Astrocyte of the spinal cord (primary cell): ENCODE measurements around the gene ADTRP.
A peak's percentile ranks its signal among the peaks of the same experiment; 100 is the strongest.

Source experiments
- DNase-seq: peaks from one replicate; pipeline ENCODE4 v3.0.0; 2011; ENCODE audit warnings: low read depth, low spot score
- H3K4me3 ChIP-seq: 2 replicates; pipeline ENCODE4 v1.5.1; 2011; ENCODE audit warnings: low read depth, mild to moderate bottlenecking, low read length, moderate library complexity
- in situ Hi-C: cut with HindIII; loops from 2 replicates; pipeline ENCODE4 v1.10.0; 2017; ENCODE audit warnings: low sequenced_read_pairs
- TF ChIP-seq, protein P1 (sequence below): IDR thresholded peaks from 2 replicates; pipeline ENCODE4 v1.5.1; 2012; ENCODE audit warnings: low read depth, mild to moderate bottlenecking, low read length, inconsistent platforms

Gene ADTRP

DNA sequence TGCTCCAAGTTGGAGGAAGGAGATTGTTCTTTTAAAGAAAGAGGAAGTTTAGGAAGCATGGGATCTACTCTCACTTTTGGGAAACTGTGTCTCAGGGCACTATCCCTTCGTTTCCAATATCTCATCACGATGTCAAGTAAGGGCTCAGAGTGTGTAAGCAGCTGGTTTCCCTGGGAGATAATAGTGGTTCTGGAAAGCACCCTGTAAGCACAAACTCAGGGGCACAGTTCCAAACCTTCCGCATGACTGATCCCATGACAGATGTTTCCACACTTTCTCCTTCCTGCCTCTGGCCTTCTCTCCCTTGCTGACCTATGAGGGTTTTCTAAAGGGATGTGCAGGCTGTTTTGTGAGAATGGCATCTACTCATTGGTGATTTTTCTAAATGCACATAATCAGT is 33.9 kb downstream of the ADTRP start:
- H3K4me3 ChIP-seq = no peak overlapping the region
- in situ Hi-C loops = no loop called here
- TF ChIP-seq, protein P1, sequence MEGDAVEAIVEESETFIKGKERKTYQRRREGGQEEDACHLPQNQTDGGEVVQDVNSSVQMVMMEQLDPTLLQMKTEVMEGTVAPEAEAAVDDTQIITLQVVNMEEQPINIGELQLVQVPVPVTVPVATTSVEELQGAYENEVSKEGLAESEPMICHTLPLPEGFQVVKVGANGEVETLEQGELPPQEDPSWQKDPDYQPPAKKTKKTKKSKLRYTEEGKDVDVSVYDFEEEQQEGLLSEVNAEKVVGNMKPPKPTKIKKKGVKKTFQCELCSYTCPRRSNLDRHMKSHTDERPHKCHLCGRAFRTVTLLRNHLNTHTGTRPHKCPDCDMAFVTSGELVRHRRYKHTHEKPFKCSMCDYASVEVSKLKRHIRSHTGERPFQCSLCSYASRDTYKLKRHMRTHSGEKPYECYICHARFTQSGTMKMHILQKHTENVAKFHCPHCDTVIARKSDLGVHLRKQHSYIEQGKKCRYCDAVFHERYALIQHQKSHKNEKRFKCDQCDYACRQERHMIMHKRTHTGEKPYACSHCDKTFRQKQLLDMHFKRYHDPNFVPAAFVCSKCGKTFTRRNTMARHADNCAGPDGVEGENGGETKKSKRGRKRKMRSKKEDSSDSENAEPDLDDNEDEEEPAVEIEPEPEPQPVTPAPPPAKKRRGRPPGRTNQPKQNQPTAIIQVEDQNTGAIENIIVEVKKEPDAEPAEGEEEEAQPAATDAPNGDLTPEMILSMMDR = no peak
- peak; percentile 63 for DNase-seq

DNA sequence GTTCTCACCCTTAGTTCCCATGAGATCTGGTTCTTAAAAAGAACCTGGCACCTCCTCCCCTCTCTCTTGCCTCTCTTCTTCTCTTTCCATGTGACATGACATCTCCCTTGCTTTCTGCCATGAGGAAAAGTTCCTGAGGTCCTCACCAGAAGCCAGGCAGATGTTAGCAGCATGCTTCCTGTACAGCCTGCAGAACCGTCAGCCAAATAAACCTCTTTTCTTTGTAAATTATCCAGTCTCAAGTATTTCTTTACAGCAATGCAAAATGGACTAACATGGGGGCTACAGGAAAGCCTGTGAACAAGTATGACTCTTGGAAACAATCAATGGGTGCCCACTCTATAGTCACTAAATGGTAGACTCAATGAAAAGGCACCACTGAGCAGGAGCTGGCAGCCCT is 34.5 kb downstream of the ADTRP start:
- TF ChIP-seq, protein P1 = no peak
- H3K4me3 ChIP-seq = no peak overlapping the region
- in situ Hi-C loops = no loop called here
- DNase-seq = no peak

DNA sequence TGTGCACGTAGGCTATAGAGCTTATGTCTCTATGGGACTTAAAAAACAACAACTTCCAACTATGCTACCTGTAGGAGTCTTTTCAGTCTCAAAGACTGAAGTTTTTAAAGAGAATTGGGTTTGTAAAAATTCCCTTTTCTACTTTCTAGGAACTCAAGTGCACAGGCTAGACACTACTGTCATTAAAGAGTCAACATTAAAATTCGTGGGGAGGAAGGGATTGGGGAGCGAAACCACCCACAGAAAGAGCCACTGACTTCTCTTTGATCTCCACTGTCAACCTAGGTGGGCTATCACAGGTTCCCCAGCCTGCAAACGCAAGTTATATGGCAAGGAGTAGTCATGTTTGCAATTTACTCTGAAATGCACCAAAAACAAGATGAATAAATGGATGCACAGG is 37.7 kb downstream of the ADTRP start:
- H3K4me3 ChIP-seq = no peak overlapping the region
- TF ChIP-seq, protein P1 = no peak

DNA sequence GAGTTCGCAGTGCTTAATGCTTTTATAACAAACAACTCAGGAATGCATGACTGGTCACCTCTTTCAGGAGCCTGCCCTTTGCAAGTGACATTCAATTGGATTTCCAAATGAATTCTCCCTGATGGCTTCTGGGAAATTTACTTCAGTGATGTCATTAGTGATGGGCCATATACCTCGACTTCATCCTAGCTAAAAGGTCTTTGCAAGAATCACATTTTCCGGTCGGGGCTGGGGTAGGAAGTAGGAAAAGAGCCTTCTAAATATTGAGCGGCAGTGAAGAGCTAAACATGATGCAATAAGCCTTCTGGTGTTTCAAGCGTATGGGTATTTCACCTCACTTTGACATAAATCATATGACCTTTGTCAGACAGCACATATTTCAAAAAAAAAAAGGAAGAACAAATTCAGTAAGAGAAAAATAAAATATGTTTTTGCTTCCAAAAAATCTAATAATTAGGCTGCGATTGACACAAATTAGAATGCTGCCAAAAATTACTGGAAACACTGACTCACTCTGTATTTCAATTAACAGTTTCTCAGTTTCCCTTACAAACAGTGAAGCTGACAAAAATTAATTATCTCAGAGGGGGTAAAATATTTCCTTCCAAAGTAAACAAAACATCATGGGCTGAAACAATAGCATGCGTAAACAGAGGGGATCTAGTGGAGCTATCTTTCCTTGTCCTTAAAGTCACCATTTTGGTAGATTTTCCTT is 39.8 kb downstream of the ADTRP start:
- no peak for DNase-seq
- in situ Hi-C loops = no loop called here
- no peak overlapping the region for H3K4me3 ChIP-seq
- TF ChIP-seq, protein P1 = no peak

More for the DNA sequence above, 37.7 kb downstream of the ADTRP start:
- DNase-seq = no peak
- in situ Hi-C loops = no loop called here

DNA sequence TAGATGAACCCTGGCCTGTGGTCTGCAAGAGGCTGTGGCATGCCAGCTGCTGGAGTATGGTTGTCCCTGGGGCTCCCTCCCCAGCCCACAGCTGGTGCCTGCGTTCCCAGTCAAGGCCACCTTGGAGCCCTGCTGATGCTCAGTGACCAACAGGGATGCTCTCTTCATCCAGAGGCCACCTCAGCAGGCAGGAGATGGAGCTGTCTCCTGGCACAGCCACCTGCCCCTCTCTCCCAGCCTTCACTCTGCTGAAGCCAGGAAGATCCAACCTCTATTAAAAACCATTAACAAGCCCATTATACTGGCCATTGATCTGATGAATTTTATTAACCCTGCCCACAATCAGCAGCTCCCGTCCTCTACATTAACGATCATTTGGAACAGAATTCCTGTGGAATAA is 40.4 kb downstream of the ADTRP start:
- TF ChIP-seq, protein P1 = no peak
- in situ Hi-C loops = no loop called here
- H3K4me3 ChIP-seq = no peak overlapping the region
- DNase-seq = no peak

DNA sequence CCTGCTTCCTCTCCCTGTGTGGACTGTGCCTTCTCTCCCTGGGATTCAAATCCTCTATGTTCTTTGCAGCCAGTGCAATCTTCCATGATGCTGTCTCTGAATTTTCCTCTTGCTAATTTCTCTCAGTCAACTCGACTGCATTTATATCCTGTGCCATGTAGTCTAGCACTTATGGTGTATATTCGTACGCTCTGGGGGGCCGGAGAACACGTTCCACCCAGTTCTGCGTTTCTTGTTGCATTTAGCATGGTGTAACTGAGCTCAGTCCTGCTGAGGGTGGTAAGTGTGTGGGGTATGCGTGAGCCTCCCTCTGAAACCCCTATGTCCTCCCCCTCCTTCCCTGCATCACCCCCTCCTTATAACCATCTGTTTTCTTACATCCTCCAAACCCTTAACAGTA is 42.0 kb downstream of the ADTRP start:
- DNase-seq = no peak
- no peak overlapping the region for H3K4me3 ChIP-seq
- TF ChIP-seq, protein P1 = no peak
- in situ Hi-C loops = no loop called here
